ENCODE data around the gene NDUFA11. TPM values are rescaled to one million over a fixed set of nuclear protein-coding genes. Genes with fewer than 3 reads are reported as not detected.

The NDUFA11 gene
- total and polyA plus RNA-seq, 9 of the 15 experiments (the other 6 are each of a cell fraction or from before 2014, with no cell fraction given) = 63.3 to 486 (median 274) TPM

GRCh38 chr19:5925830-5926427 lies 22.3 kb upstream of the NDUFA11 start (continued):
- TF ChIP-seq VEZF1 (CRISPR knock-in tag; IDR thresholded peaks at IDR 0.05) (no peak), POLR2H (tag; IDR thresholded peaks at IDR 0.05; ENCODE audit: low read depth) (no peak), HOMEZ (CRISPR knock-in tag; IDR thresholded peaks at IDR 0.05) (no peak), HLTF (IDR thresholded peaks at IDR 0.05) (no peak), SAFB (IDR thresholded peaks at IDR 0.05; ENCODE audit: borderline replicate concordance, low read depth, low read length) (no peak), CBX3 (IDR thresholded peaks at IDR 0.05; ENCODE audit: borderline replicate concordance in 1 of 2, low read length in 2 of 2) (no peak), EHMT2 (IDR thresholded peaks at IDR 0.05) (no peak), ZSCAN32 (CRISPR knock-in tag; IDR thresholded peaks at IDR 0.05) (no peak), CBX1 (IDR thresholded peaks at IDR 0.05; ENCODE audit: low read depth) (no peak), ZNF551 (CRISPR knock-in tag; IDR thresholded peaks at IDR 0.05) (no peak), POLR2A (conservative IDR thresholded peaks at IDR 0.05) (no peak)
- TF ChIP-seq, protein P1, sequence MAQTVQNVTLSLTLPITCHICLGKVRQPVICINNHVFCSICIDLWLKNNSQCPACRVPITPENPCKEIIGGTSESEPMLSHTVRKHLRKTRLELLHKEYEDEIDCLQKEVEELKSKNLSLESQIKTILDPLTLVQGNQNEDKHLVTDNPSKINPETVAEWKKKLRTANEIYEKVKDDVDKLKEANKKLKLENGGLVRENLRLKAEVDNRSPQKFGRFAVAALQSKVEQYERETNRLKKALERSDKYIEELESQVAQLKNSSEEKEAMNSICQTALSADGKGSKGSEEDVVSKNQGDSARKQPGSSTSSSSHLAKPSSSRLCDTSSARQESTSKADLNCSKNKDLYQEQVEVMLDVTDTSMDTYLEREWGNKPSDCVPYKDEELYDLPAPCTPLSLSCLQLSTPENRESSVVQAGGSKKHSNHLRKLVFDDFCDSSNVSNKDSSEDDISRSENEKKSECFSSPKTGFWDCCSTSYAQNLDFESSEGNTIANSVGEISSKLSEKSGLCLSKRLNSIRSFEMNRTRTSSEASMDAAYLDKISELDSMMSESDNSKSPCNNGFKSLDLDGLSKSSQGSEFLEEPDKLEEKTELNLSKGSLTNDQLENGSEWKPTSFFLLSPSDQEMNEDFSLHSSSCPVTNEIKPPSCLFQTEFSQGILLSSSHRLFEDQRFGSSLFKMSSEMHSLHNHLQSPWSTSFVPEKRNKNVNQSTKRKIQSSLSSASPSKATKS (CRISPR knock-in tag; IDR thresholded peaks at IDR 0.05) = no peak

Data from K562 (cell line).